IMR-90 (cell line): Measurements from ENCODE around the gene CCSER2. TPM values are rescaled to one million over a fixed set of nuclear protein-coding genes. Genes with fewer than 3 reads are reported as not detected.

Experiments used
- ATAC-seq: fragments of 200-7000 bp; cut with Tn5 transposase; 2 replicates; pipeline ENCODE4 v1.9.1; 2020; ENCODE audit warnings: low read depth, mild to moderate bottlenecking, moderate library complexity
- BruUV-seq: library from RNA; stranded (reverse); fragments of 400-500 nt; replicated peaks from 2 replicates; lab custom pipeline; 2021; lab: Mats Ljungman, UMichigan
- CTCF ChIA-PET: fragments of 300-600 bp; formaldehyde crosslinking; extraction: SDS; loops from one replicate; lab custom pipeline; 2021; ENCODE audit warnings: antibody characterized with exemption; lab: Yijun Ruan, JAX
- POLR2A ChIA-PET: fragments of 300-600 bp; sonication (Branson Sonifier 250); formaldehyde crosslinking; loops from one replicate; lab custom pipeline; 2022; ENCODE audit warnings: antibody characterized with exemption; ENCODE audit not compliant: unreplicated experiment; lab: Charles Lee
- DNase-seq: peaks from one replicate; pipeline ENCODE4 v3.0.0; 2013
- H2AFZ ChIP-seq: replicated peaks from 2 replicates; pipeline ENCODE3; 2013; ENCODE audit warnings: low read length, mild to moderate bottlenecking; ENCODE audit not compliant: poor library complexity
- H2AK5ac ChIP-seq: 2 replicates; pipeline ENCODE4 v1.6.1; 2013; ENCODE audit warnings: low read depth, low read length, inconsistent platforms
- H2AK9ac ChIP-seq: replicated peaks from 2 replicates; pipeline ENCODE3; 2013; ENCODE audit warnings: mild to moderate bottlenecking, low read depth, low read length, moderate library complexity; ENCODE audit not compliant: poor library complexity
- H2BK120ac ChIP-seq: 2 replicates; pipeline ENCODE4 v1.6.1; 2013; ENCODE audit warnings: low read depth, low read length, inconsistent platforms
- H2BK15ac ChIP-seq: 3 replicates; pipeline ENCODE4 v1.6.1; 2013; ENCODE audit warnings: low read depth, low read length, inconsistent platforms
- H2BK20ac ChIP-seq: 2 replicates; pipeline ENCODE4 v1.6.1; 2013; ENCODE audit warnings: low read depth, mild to moderate bottlenecking, inconsistent platforms, low read length, moderate library complexity
- H2BK5ac ChIP-seq: 2 replicates; pipeline ENCODE4 v1.6.1; 2013; ENCODE audit warnings: mild to moderate bottlenecking, low read depth, low read length, inconsistent platforms; ENCODE audit not compliant: poor library complexity, severe bottlenecking
- H3K14ac ChIP-seq: replicated peaks from 2 replicates; pipeline ENCODE4 v1.6.1; 2013; ENCODE audit warnings: low read depth, low read length, inconsistent platforms
- H3K18ac ChIP-seq: 2 replicates; pipeline ENCODE4 v1.6.1; 2013; ENCODE audit warnings: low read depth, low read length, control low read depth
- H3K23ac ChIP-seq: 2 replicates; pipeline ENCODE4 v1.6.1; 2013; ENCODE audit warnings: low read depth, low read length, inconsistent platforms
- H3K27ac ChIP-seq: 2 replicates; pipeline ENCODE4 v1.5.1; 2013; ENCODE audit warnings: mild to moderate bottlenecking, control low read depth, low read length; ENCODE audit not compliant: insufficient read depth
- H3K27me3 ChIP-seq: 2 replicates; pipeline ENCODE4 v1.6.1; 2013; ENCODE audit warnings: low read length; ENCODE audit not compliant: control insufficient read depth, insufficient read depth
- H3K36me3 ChIP-seq: 2 replicates; pipeline ENCODE4 v1.6.1; 2013; ENCODE audit warnings: low read length, mixed read lengths; ENCODE audit not compliant: control insufficient read depth, insufficient read depth
- H3K4ac ChIP-seq: 2 replicates; pipeline ENCODE4 v1.6.1; 2013; ENCODE audit warnings: low read depth, low read length, inconsistent platforms
- H3K4me1 ChIP-seq: 2 replicates; pipeline ENCODE4 v1.6.1; 2013; ENCODE audit warnings: low read length, mixed read lengths; ENCODE audit not compliant: control insufficient read depth, insufficient read depth
- H3K4me2 ChIP-seq: 2 replicates; pipeline ENCODE4 v1.6.1; 2013; ENCODE audit warnings: low read depth, mild to moderate bottlenecking, control low read depth, low read length, moderate library complexity
- H3K4me3 ChIP-seq: 2 replicates; pipeline ENCODE4 v1.5.1; 2013; ENCODE audit warnings: low read depth, mild to moderate bottlenecking, control low read depth, low read length, moderate library complexity; ENCODE audit not compliant: insufficient read depth
- H3K56ac ChIP-seq: 2 replicates; pipeline ENCODE4 v1.6.1; 2013; ENCODE audit warnings: low read length, inconsistent platforms; ENCODE audit not compliant: insufficient read depth; ENCODE audit errors: extremely low read depth
- H3K79me1 ChIP-seq, 2 experiments: 2 replicates each; pipeline ENCODE4 v1.6.1; 2013; ENCODE audit warnings: low read length in 2 of 2, inconsistent platforms in 1 of 2, low read depth in 1 of 2
- H3K9ac ChIP-seq: 2 replicates; pipeline ENCODE4 v1.6.1; 2013; ENCODE audit warnings: low read depth, low read length, control low read depth
- H3K9me1 ChIP-seq: 2 replicates; pipeline ENCODE4 v1.6.1; 2013; ENCODE audit warnings: low read length, inconsistent platforms; ENCODE audit not compliant: insufficient read depth
- H3K9me3 ChIP-seq: 2 replicates; pipeline ENCODE4 v1.6.1; 2013; ENCODE audit warnings: low read length; ENCODE audit not compliant: control insufficient read depth, insufficient read depth
- H4K20me1 ChIP-seq: 2 replicates; pipeline ENCODE4 v1.6.1; 2013; ENCODE audit warnings: low read length, inconsistent platforms; ENCODE audit not compliant: insufficient read depth
- H4K5ac ChIP-seq: 2 replicates; pipeline ENCODE4 v1.6.1; 2013; ENCODE audit warnings: mild to moderate bottlenecking, low read depth, low read length, control low read depth
- H4K8ac ChIP-seq, 2 experiments: 2 replicates each; pipeline ENCODE4 v1.6.1; 2013; ENCODE audit warnings: low read depth in 2 of 2, low read length in 2 of 2, control low read depth in 1 of 2, inconsistent platforms in 1 of 2
- H4K91ac ChIP-seq: 2 replicates; pipeline ENCODE4 v1.6.1; 2013; ENCODE audit warnings: low read depth, low read length, inconsistent platforms; ENCODE audit not compliant: insufficient read depth
- BHLHE40 ChIP-seq: fragments of 150-350 bp; IDR thresholded peaks from 2 replicates; pipeline ENCODE4 v1.6.1; 2016; ENCODE audit warnings: mild to moderate bottlenecking, low read depth, low read length
- CEBPB ChIP-seq: IDR thresholded peaks from 2 replicates; pipeline ENCODE4 v1.6.1; 2012; ENCODE audit warnings: low read depth, low read length, improper control_type of control experiment
- CHD1 ChIP-seq: IDR thresholded peaks from 2 replicates; pipeline ENCODE4 v1.6.1; 2012; ENCODE audit warnings: low read depth, low read length, improper control_type of control experiment
- FOS ChIP-seq: fragments of 150-350 bp; IDR thresholded peaks from 2 replicates; pipeline ENCODE4 v1.6.1; 2016; ENCODE audit warnings: low read depth, low read length
- MAZ ChIP-seq: IDR thresholded peaks from 2 replicates; pipeline ENCODE4 v1.6.1; 2012; ENCODE audit warnings: low read depth, mild to moderate bottlenecking, low read length, improper control_type of control experiment, moderate library complexity, borderline replicate concordance
- MXI1 ChIP-seq: IDR thresholded peaks from 2 replicates; pipeline ENCODE4 v1.6.1; 2012; ENCODE audit warnings: low read depth, mild to moderate bottlenecking, low read length, moderate library complexity, borderline replicate concordance
- NFE2L2 ChIP-seq: fragments of 150-350 bp; IDR thresholded peaks from 2 replicates; pipeline ENCODE4 v1.6.1; 2016; ENCODE audit warnings: low read depth, mild to moderate bottlenecking, low read length
- POLR2A ChIP-seq: IDR thresholded peaks from 2 replicates; pipeline ENCODE4 v1.6.1; 2012; ENCODE audit warnings: mild to moderate bottlenecking, low read depth, low read length
- RAD21 ChIP-seq: IDR thresholded peaks from 2 replicates; pipeline ENCODE4 v1.6.1; 2012; ENCODE audit warnings: low read length, improper control_type of control experiment
- RCOR1 ChIP-seq: IDR thresholded peaks from 2 replicates; pipeline ENCODE4 v1.6.1; 2012; ENCODE audit warnings: mild to moderate bottlenecking, low read length, improper control_type of control experiment; ENCODE audit not compliant: insufficient replicate concordance
- RFX5 ChIP-seq: IDR thresholded peaks from 2 replicates; pipeline ENCODE4 v1.8.0; 2012; ENCODE audit warnings: low read depth, mild to moderate bottlenecking, low read length, moderate library complexity
- SMC3 ChIP-seq: fragments of 150-350 bp; IDR thresholded peaks from 2 replicates; pipeline ENCODE4 v1.6.1; 2016; ENCODE audit warnings: low read depth, mild to moderate bottlenecking, antibody characterized with exemption, low read length, moderate library complexity
- WGBS, 2 experiments: methylation state at CpG; one replicate each; pipeline versions ENCODE4 v1.1.5 to v1.1.7; 2013; ENCODE audit warnings: missing lambda C conversion rate in 2 of 2; ENCODE audit not compliant: insufficient read length in 1 of 2; ENCODE audit errors: extremely low coverage in 2 of 2; 5-methylcytosine and 5-hydroxymethylcytosine counted together
- dilution Hi-C: fragments of 300-500 bp; cut with HindIII; formaldehyde crosslinking; loops from one replicate; pipeline ENCODE4 v1.14.3; 2018; ENCODE audit warnings: low sequenced_read_pairs; ENCODE audit not compliant: unreplicated experiment
- in situ Hi-C: fragments of 300-500 bp; cut with MboI; formaldehyde crosslinking; loops from 3 replicates; pipeline ENCODE4 v1.14.3; 2019; ENCODE audit warnings: low sequenced_read_pairs, inconsistent platforms, mixed read lengths
- intact Hi-C: fragments of 100-400 bp; cut with micrococcal nuclease; formaldehyde crosslinking; loops from 2 replicates; pipeline ENCODE4 v1.10.0; 2022
- polyA plus RNA-seq, 3 experiments: library from polyadenylated mRNA; depleted of rRNA; stranded (reverse); fragments of >200 nt; gene quantifications; 2 replicates each; pipeline ENCODE4 v1.2.3, GENCODE V29; 2012; ENCODE audit warnings: low replicate concordance in 1 of 3
- total RNA-seq: library from RNA; depleted of rRNA; stranded (reverse); fragments of >200 nt; gene quantifications from 2 replicates; pipeline ENCODE4 v1.2.3, GENCODE V29; 2012
- TF ChIP-seq, protein P1 (sequence below): conservative IDR thresholded peaks from 2 replicates; pipeline ENCODE4 v1.5.1; 2012; ENCODE audit warnings: mild to moderate bottlenecking, low read depth, low read length, improper control_type of control experiment
- TF ChIP-seq, protein P2 (sequence below): fragments of 150-350 bp; IDR thresholded peaks from 2 replicates; pipeline ENCODE4 v1.6.1; 2017; ENCODE audit warnings: mild to moderate bottlenecking, antibody characterized with exemption, low read length, low read depth
- TF ChIP-seq, protein P3 (sequence below): fragments of 150-350 bp; IDR thresholded peaks from 2 replicates; pipeline ENCODE4 v1.6.1; 2016; ENCODE audit warnings: low read depth, mild to moderate bottlenecking, low read length, moderate library complexity, borderline replicate concordance

Gene CCSER2
- total and polyA plus RNA-seq, 2 of the 4 experiments (the other 2 are of a cell fraction) = 20.4 to 31.7 TPM

- H2BK120ac ChIP-seq = peak overlapping the region; percentile 68; the same call in 1 of the 2 replicates
- no peak overlapping the region for H3K4me3 ChIP-seq
- no peak overlapping the region for H3K56ac ChIP-seq
- POLR2A ChIA-PET = no interaction called here
- DNase-seq (no peak), ATAC-seq (no peak)
- peak overlapping the region; percentile 5; the same call in 1 of the 2 replicates for H3K14ac ChIP-seq
- peak overlapping the region; percentile 30; the same call in 1 of the 2 replicates for H3K4ac ChIP-seq
- no TSS peak for BruUV-seq
- H3K9me3 ChIP-seq = no peaks in the 10 kb centered on the region
- H2BK20ac ChIP-seq = peak overlapping the region; percentile 22
- in situ Hi-C loops = no loop called here
- H2BK5ac ChIP-seq = peak overlapping the region; percentile 66
- H3K4me2 ChIP-seq = no peak overlapping the region
- H3K18ac ChIP-seq = peak overlapping the region; percentile 54
- no CpG with 5 or more reads among the region's 4 CpGs for WGBS, 2 experiments
- H3K27me3 ChIP-seq = no peaks in the 10 kb centered on the region
- peak overlapping the region; percentile 6 to 52; a peak in 1 of 4 replicates for H4K8ac ChIP-seq
- peak overlapping the region; percentile 60; the same call in 1 of the 2 replicates for H4K91ac ChIP-seq
- H3K27ac ChIP-seq = peak overlapping the region; percentile 36; the same call in 1 of the 2 replicates
- peak overlapping the region; percentile 82; the same call in 1 of the 3 replicates for H2BK15ac ChIP-seq
- H3K9me1 ChIP-seq = peaks cover 19% of the 10 kb centered on the region
- CTCF ChIA-PET = no interaction called here
- no peak overlapping the region for H3K9ac ChIP-seq
- H4K20me1 ChIP-seq = peaks cover 8% of the 10 kb centered on the region
- H3K36me3 ChIP-seq = no peaks in the 10 kb centered on the region
- intact Hi-C loops = no loop called here
- no peak overlapping the region for H2AK9ac ChIP-seq
- H2AFZ ChIP-seq = no peak overlapping the region
- dilution Hi-C loops = no loop called here
- peak overlapping the region; percentile 62; the same call in 1 of the 2 replicates for H4K5ac ChIP-seq
- H3K4me1 ChIP-seq = peaks cover 24% of the 10 kb centered on the region
- 0 out of 4 replicates have a peak, but pooled peaks cover 0 to 10% of the 10 kb centered on the region in 2 experiments for H3K79me1 ChIP-seq
- H2AK5ac ChIP-seq = peak overlapping the region; percentile 90
- no peak overlapping the region for H3K23ac ChIP-seq
- TF ChIP-seq RCOR1 (no peak), BHLHE40 (no peak), POLR2A (no peak), CEBPB (no peak), RFX5 (no peak), CHD1 (no peak), MXI1 (no peak), FOS (no peak), RAD21 (no peak), SMC3 (no peak), MAZ (no peak), NFE2L2 (no peak)
- TF ChIP-seq, protein P1, sequence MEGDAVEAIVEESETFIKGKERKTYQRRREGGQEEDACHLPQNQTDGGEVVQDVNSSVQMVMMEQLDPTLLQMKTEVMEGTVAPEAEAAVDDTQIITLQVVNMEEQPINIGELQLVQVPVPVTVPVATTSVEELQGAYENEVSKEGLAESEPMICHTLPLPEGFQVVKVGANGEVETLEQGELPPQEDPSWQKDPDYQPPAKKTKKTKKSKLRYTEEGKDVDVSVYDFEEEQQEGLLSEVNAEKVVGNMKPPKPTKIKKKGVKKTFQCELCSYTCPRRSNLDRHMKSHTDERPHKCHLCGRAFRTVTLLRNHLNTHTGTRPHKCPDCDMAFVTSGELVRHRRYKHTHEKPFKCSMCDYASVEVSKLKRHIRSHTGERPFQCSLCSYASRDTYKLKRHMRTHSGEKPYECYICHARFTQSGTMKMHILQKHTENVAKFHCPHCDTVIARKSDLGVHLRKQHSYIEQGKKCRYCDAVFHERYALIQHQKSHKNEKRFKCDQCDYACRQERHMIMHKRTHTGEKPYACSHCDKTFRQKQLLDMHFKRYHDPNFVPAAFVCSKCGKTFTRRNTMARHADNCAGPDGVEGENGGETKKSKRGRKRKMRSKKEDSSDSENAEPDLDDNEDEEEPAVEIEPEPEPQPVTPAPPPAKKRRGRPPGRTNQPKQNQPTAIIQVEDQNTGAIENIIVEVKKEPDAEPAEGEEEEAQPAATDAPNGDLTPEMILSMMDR = no peak
- TF ChIP-seq, protein P2, sequence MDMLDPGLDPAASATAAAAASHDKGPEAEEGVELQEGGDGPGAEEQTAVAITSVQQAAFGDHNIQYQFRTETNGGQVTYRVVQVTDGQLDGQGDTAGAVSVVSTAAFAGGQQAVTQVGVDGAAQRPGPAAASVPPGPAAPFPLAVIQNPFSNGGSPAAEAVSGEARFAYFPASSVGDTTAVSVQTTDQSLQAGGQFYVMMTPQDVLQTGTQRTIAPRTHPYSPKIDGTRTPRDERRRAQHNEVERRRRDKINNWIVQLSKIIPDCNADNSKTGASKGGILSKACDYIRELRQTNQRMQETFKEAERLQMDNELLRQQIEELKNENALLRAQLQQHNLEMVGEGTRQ = no peak
- TF ChIP-seq, protein P3, sequence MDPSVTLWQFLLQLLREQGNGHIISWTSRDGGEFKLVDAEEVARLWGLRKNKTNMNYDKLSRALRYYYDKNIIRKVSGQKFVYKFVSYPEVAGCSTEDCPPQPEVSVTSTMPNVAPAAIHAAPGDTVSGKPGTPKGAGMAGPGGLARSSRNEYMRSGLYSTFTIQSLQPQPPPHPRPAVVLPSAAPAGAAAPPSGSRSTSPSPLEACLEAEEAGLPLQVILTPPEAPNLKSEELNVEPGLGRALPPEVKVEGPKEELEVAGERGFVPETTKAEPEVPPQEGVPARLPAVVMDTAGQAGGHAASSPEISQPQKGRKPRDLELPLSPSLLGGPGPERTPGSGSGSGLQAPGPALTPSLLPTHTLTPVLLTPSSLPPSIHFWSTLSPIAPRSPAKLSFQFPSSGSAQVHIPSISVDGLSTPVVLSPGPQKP = no peak
Measured at GRCh38 chr10:84306751-84307384, 21.5 kb upstream of the CCSER2 start.
